HepG2 (cell line): Measurements from ENCODE around the gene DLL3. TPM values are rescaled to one million over a fixed set of nuclear protein-coding genes. Genes with fewer than 3 reads are reported as not detected.

Source experiments
- BRD4 ChIP-seq: sonication (generic); formaldehyde crosslinking; IDR thresholded peaks from 2 replicates; pipeline ENCODE4 v1.4.0; 2020; ENCODE audit warnings: missing genetic modification reagents
- DNMT3B ChIP-seq: conservative IDR thresholded peaks from 2 replicates; pipeline ENCODE4 v1.6.1; 2016; ENCODE audit warnings: missing biosample characterization, control low read depth
- ESRRA ChIP-seq: sonication (generic); formaldehyde crosslinking; IDR thresholded peaks from 2 replicates; pipeline ENCODE4 v1.5.1; 2020; ENCODE audit warnings: mild to moderate bottlenecking, low read depth, missing genetic modification reagents
- FIP1L1 ChIP-seq: fragments of 200-400 bp; formaldehyde crosslinking; IDR thresholded peaks from 2 replicates; pipeline ENCODE4 v1.6.1; 2018; ENCODE audit warnings: low read depth, mild to moderate bottlenecking, low read length, moderate library complexity, borderline replicate concordance; ENCODE audit not compliant: insufficient read depth
- GZF1 ChIP-seq: sonication (generic); formaldehyde crosslinking; IDR thresholded peaks from 2 replicates; pipeline ENCODE4 v1.5.1; 2020; ENCODE audit warnings: mild to moderate bottlenecking, missing genetic modification reagents
- MIER3 ChIP-seq: IDR thresholded peaks from 2 replicates; pipeline ENCODE4 v1.6.1; 2016; ENCODE audit warnings: missing compliant biosample characterization, borderline replicate concordance
- PRMT3 ChIP-seq: sonication (generic); formaldehyde crosslinking; IDR thresholded peaks from 2 replicates; pipeline ENCODE4 v1.8.1; 2022; ENCODE audit warnings: low read depth, mild to moderate bottlenecking, moderate library complexity, missing genetic modification reagents, borderline replicate concordance
- RNF219 ChIP-seq: sonication (generic); formaldehyde crosslinking; IDR thresholded peaks from 2 replicates; pipeline ENCODE4 v1.5.0; 2020; ENCODE audit warnings: mild to moderate bottlenecking, missing genetic modification reagents
- SP140L ChIP-seq: sonication (generic); formaldehyde crosslinking; IDR thresholded peaks from 2 replicates; pipeline ENCODE4 v1.4.0; 2020; ENCODE audit warnings: missing genetic modification reagents, borderline replicate concordance
- XRCC5 ChIP-seq: fragments of 200-400 bp; formaldehyde crosslinking; optimal IDR thresholded peaks from 2 replicates; pipeline ENCODE3; 2017; ENCODE audit warnings: mild to moderate bottlenecking, low read length
- ZBTB25 ChIP-seq: IDR thresholded peaks from 2 replicates; pipeline ENCODE4 v1.6.1; 2018; ENCODE audit warnings: missing genetic modification reagents
- ZFP36 ChIP-seq: fragments of 150-350 bp; IDR thresholded peaks from 2 replicates; pipeline ENCODE4 v1.6.1; 2018; ENCODE audit warnings: borderline replicate concordance, low read length, low read depth; ENCODE audit not compliant: partially characterized antibody
- ZHX2 ChIP-seq, 2 experiments: sonication (generic) in 1 of 2; formaldehyde crosslinking in 1 of 2; IDR thresholded peaks; 2 replicates each; pipeline versions ENCODE4 v1.6.1 to v1.9.0; 2014 to 2022; ENCODE audit warnings: antibody characterized with exemption in 1 of 2, borderline replicate concordance in 1 of 2, inconsistent platforms in 1 of 2, low read depth in 1 of 2, missing genetic modification reagents in 1 of 2
- ZNF232 ChIP-seq: sonication (generic); formaldehyde crosslinking; IDR thresholded peaks from 2 replicates; pipeline ENCODE4 v1.4.0; 2020; ENCODE audit warnings: missing genetic modification reagents, borderline replicate concordance
- ZNF274 ChIP-seq: sonication (generic); formaldehyde crosslinking; IDR thresholded peaks from 2 replicates; pipeline ENCODE4 v1.5.1; 2020; ENCODE audit warnings: mild to moderate bottlenecking, missing genetic modification reagents
- ZNF331 ChIP-seq: sonication (generic); formaldehyde crosslinking; IDR thresholded peaks from 2 replicates; pipeline ENCODE4 v1.4.0; 2020; ENCODE audit warnings: missing genetic modification reagents
- ZNF44 ChIP-seq: sonication (generic); formaldehyde crosslinking; IDR thresholded peaks from 2 replicates; pipeline ENCODE4 v1.5.1; 2020; ENCODE audit warnings: mild to moderate bottlenecking, missing genetic modification reagents
- ZNF570 ChIP-seq: sonication (generic); formaldehyde crosslinking; IDR thresholded peaks from 2 replicates; pipeline ENCODE4 v1.4.0; 2020; ENCODE audit warnings: mild to moderate bottlenecking, missing genetic modification reagents, borderline replicate concordance
- ZNF883 ChIP-seq: sonication (generic); formaldehyde crosslinking; IDR thresholded peaks from 2 replicates; pipeline ENCODE4 v1.5.1; 2020; ENCODE audit warnings: mild to moderate bottlenecking, missing genetic modification reagents; ENCODE audit errors: not compliant biosample characterization
- polyA plus RNA-seq, 8 experiments: library from polyadenylated mRNA; depleted of rRNA in 3 of 8; stranded (reverse) in 7 of 8; unstranded in 1 of 8; fragments of >200 nt; fragmentation: Illumina TruSeq in 4 of 8; extraction: Trizol in 4 of 8; gene quantifications; 2 replicates each; pipeline versions ENCODE4 v1.2.1 to v1.2.3, GENCODE V29; 2011 to 2016; ENCODE audit warnings: low read depth in 4 of 8, missing spikeins in 1 of 8, mixed read lengths in 1 of 8; ENCODE audit not compliant: insufficient read depth in 1 of 8
- total RNA-seq, 5 experiments: library from RNA; depleted of rRNA; stranded (reverse); fragments of >200 nt; fragmentation: Illumina TruSeq; extraction: Trizol; gene quantifications; 2 replicates each; pipeline ENCODE4 v1.2.3, GENCODE V29; 2016; ENCODE audit warnings: low read depth in 1 of 5

The DLL3 gene
- total and polyA plus RNA-seq, 2 of the 13 experiments (the other 11 are each of a cell fraction or from before 2014, with no cell fraction given): 0.35 to 0.55 TPM

GRCh38 chr19:39532233-39533002, 33.7 kb downstream of the DLL3 start, which contains the start of gene EID2B (continued):
- TF ChIP-seq ZBTB25 (CRISPR knock-in tag): peak; percentile 25; the same call in 1 of the 2 replicates
- no peak for TF ChIP-seq BRD4 (CRISPR knock-in tag)
- no peak for TF ChIP-seq RNF219 (CRISPR knock-in tag)
- TF ChIP-seq ZNF232 (CRISPR knock-in tag): peak; percentile 65; the same call in 1 of the 2 replicates
- TF ChIP-seq DNMT3B (CRISPR knock-in tag): no peak; the same call in 1 of the 2 replicates
- peak; percentile 54; the same call in 1 of the 2 replicates for TF ChIP-seq MIER3 (CRISPR knock-in tag)
- TF ChIP-seq ZFP36: no peak
- TF ChIP-seq ZNF331 (CRISPR knock-in tag): peak; percentile 9; the same call in 1 of the 2 replicates
- TF ChIP-seq ZHX2 (IDR thresholded peaks at IDR 0.05; ENCODE audit: low read depth): no peak
- TF ChIP-seq ZHX2 (CRISPR knock-in tag; IDR thresholded peaks at IDR 0.05; ENCODE audit: borderline replicate concordance): no peak
- no peak for TF ChIP-seq ZNF570 (CRISPR knock-in tag)
- TF ChIP-seq ZNF883 (CRISPR knock-in tag): no peak
- TF ChIP-seq ESRRA (CRISPR knock-in tag): peak; percentile 47; the same call in 1 of the 2 replicates
- TF ChIP-seq ZNF274 (CRISPR knock-in tag): peak; percentile 79
- no peak for TF ChIP-seq PRMT3 (CRISPR knock-in tag)
- no peak for TF ChIP-seq GZF1 (CRISPR knock-in tag)
- TF ChIP-seq FIP1L1: no peak
- TF ChIP-seq SP140L (CRISPR knock-in tag): no peak; the same call in 1 of the 2 replicates
- peak; percentile 70 for TF ChIP-seq XRCC5
- TF ChIP-seq ZNF44 (CRISPR knock-in tag): 0 out of 2 replicates have a peak, but pooled peaks have one; percentile 77
